ENCODE data around the gene SMYD3. TPM values are rescaled to one million over a fixed set of nuclear protein-coding genes. Genes with fewer than 3 reads are reported as not detected.
A peak's percentile ranks its signal among the peaks of the same experiment; 100 is the strongest.

The SMYD3 gene
- total and polyA plus RNA-seq, 2 donors: 22.0 to 27.0 TPM

DNA sequence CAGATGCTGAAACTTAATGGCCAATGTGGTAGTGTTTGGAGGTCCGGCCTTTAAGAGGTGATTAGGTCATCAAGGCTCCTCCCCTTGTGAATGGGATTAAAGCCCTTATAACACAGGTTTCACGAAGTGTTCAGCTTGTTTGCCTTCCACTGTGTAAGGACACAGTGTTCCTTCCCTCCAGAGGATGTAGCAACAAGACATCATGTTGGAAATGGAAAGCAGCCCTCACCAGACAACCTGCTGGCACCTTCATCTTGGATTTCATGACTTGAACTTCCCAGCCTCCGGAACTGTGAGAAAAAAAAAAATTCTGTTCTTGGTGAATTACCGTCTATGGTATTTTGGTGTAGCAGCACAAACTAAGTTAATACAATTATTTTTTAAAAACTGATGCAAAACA, 738.5 kb downstream of the SMYD3 start:
- no peak overlapping the region for H3K4me3 ChIP-seq (ENCODE audit: low read length in 2 of 2)
- H3K27ac ChIP-seq (ENCODE audit: low read depth in 1 of 2, low read length in 1 of 2): no peak overlapping the region
- no peak for DNase-seq (ENCODE audit: low read depth in 6 of 9, low spot score in 9 of 9)
- no peaks in the 10 kb centered on the region for H3K36me3 ChIP-seq (ENCODE audit: control insufficient read depth in 2 of 2, insufficient read depth in 2 of 2, low read length in 1 of 2)
- H3K4me1 ChIP-seq (ENCODE audit: control insufficient read depth in 2 of 2, insufficient read depth in 2 of 2, low read length in 2 of 2): no peaks in the 10 kb centered on the region
- H3K27me3 ChIP-seq (ENCODE audit: control insufficient read depth in 2 of 2, insufficient read depth in 1 of 2, low read length in 1 of 2): no peaks in the 10 kb centered on the region
- no peaks in the 10 kb centered on the region for H3K9me3 ChIP-seq (ENCODE audit: control insufficient read depth in 2 of 2, insufficient read depth in 1 of 2, low read length in 1 of 2)
- 84% methylated on average over 4 of the region's 4 CpGs for WGBS

DNA sequence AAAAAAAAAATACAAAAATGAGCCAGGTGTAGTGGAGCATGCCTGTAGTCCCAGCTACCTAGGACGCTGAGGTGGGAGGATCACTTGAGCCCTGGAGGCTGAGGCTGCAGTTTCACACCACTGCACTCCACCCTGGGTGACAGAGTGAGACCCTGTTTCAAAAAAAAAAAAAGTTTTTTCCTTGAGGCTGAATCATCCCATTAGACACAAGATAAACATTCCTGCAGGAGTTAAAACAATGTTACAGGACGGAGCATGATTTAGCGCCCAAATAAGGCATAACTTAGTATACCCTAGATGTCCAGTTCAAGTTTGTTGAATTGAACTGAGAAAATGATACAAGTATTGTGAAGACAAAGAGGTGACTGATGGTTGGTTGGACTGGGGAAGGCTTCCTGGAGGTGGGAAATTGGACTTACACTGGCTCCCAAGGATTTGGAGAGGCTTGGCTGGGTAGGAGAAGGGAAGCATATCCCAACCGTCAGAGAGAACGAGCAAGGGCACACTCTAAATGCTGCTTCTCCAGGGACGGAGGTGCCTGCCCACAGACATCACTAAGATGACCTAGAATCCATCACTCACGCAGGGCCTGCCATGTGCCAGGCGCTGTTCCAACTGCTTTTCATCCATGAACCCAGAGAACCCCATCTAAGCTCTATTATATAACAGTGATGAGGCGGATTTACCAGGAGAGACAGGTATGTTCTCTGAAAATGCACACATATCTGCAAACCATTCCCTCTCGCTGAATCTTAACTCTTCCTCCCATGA, 741.7 kb downstream of the SMYD3 start:
- Histone ChIP-seq H3K4me3 (ENCODE audit: low read length in 2 of 2) (no peak overlapping the region), H3K4me1 (ENCODE audit: control insufficient read depth in 2 of 2, insufficient read depth in 2 of 2, low read length in 2 of 2) (no peaks in the 10 kb centered on the region), H3K36me3 (ENCODE audit: control insufficient read depth in 2 of 2, insufficient read depth in 2 of 2, low read length in 1 of 2) (no peaks in the 10 kb centered on the region), H3K27me3 (ENCODE audit: control insufficient read depth in 2 of 2, insufficient read depth in 1 of 2, low read length in 1 of 2) (no peaks in the 10 kb centered on the region), H3K9me3 (ENCODE audit: control insufficient read depth in 2 of 2, insufficient read depth in 1 of 2, low read length in 1 of 2) (no peaks in the 10 kb centered on the region), H3K27ac (ENCODE audit: low read depth in 1 of 2, low read length in 1 of 2) (no peak overlapping the region)
- WGBS: 95% methylated on average over 10 of the region's 10 CpGs
- no peak for DNase-seq (ENCODE audit: low read depth in 6 of 9, low spot score in 9 of 9)

DNA sequence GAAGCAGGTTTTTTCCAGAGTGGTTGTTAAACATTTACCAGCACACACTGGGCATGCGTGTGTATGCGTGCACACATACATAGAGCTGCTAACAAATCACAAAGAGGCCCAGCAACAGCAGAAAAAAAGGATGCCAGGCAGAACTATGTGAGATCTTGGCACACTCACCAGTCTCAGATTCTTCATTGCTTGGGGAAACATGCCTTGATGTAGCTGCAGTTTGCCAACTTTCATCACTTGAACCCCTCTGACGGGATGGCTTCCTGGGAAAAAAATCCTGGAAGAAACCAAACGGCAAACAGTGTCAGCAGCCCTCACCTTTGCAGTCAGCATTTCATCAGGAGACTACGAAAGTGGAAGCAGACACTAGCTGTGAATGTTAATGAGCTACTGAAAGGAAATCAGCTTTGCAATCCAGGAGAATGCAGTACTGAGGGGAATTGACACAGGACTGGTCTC, 743.2 kb downstream of the SMYD3 start:
- Histone ChIP-seq H3K4me1 (ENCODE audit: control insufficient read depth in 2 of 2, insufficient read depth in 2 of 2, low read length in 2 of 2) (no peaks in the 10 kb centered on the region), H3K27ac (ENCODE audit: low read depth in 1 of 2, low read length in 1 of 2) (no peak overlapping the region), H3K27me3 (ENCODE audit: control insufficient read depth in 2 of 2, insufficient read depth in 1 of 2, low read length in 1 of 2) (no peaks in the 10 kb centered on the region), H3K4me3 (ENCODE audit: low read length in 2 of 2) (no peak overlapping the region), H3K36me3 (ENCODE audit: control insufficient read depth in 2 of 2, insufficient read depth in 2 of 2, low read length in 1 of 2) (no peaks in the 10 kb centered on the region), H3K9me3 (ENCODE audit: control insufficient read depth in 2 of 2, insufficient read depth in 1 of 2, low read length in 1 of 2) (no peaks in the 10 kb centered on the region)
- DNase-seq (ENCODE audit: low read depth in 6 of 9, low spot score in 9 of 9): no peak
- WGBS: 95% methylated on average over 5 of the region's 5 CpGs

DNA sequence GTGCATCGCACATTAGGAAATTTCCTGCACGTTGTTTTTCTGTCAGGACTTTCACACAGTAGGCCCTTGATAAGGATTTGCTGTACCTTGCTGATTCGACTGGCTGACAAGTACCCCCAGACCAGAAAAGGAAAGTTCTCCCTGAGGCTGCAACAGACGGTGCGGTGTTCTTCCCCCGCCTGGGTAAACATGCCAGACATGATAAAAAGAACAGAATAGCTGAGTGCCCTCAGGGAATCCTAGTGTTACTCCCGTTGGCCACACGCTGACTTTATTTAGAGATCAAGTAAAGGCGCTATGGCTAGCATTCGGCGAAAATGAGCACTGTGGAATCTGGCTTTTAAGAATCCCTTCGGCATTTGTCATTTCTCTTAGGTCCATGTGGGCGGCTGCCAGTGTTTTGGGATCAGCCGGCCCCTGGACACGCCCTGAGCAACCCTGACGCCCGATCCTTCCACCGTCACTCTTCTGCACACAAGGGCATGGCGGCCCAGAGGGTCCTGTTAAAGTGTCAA, 744.6 kb downstream of the SMYD3 start:
- H3K27ac ChIP-seq (ENCODE audit: low read depth in 1 of 2, low read length in 1 of 2): no peak overlapping the region
- no peaks in the 10 kb centered on the region for H3K4me1 ChIP-seq (ENCODE audit: control insufficient read depth in 2 of 2, insufficient read depth in 2 of 2, low read length in 2 of 2)
- no peaks in the 10 kb centered on the region for H3K9me3 ChIP-seq (ENCODE audit: control insufficient read depth in 2 of 2, insufficient read depth in 1 of 2, low read length in 1 of 2)
- H3K36me3 ChIP-seq (ENCODE audit: control insufficient read depth in 2 of 2, insufficient read depth in 2 of 2, low read length in 1 of 2): no peaks in the 10 kb centered on the region
- 96% methylated on average over 19 of the region's 19 CpGs for WGBS
- DNase-seq (ENCODE audit: low read depth in 6 of 9, low spot score in 9 of 9): no peak
- no peak overlapping the region for H3K4me3 ChIP-seq (ENCODE audit: low read length in 2 of 2)
- no peaks in the 10 kb centered on the region for H3K27me3 ChIP-seq (ENCODE audit: control insufficient read depth in 2 of 2, insufficient read depth in 1 of 2, low read length in 1 of 2)

DNA sequence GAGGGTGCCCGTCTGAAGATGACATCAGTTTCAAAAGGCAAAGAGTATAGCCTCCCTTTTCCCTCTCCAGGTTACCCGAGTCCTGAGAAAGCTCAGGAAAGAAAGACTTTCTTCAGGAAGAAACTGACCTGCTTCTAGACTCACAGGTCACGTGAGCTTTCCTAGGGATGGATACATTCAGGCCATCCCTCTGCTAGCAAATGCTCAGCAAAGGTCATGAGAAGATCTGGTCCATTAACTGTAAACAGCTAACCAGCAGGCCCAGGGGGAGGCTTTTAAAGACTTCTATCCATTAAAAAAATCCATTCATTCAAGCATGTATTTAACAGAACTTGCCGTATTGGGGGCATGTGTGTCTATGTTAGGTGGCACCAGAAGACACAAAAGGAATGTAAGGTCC, 746.8 kb downstream of the SMYD3 start:
- Histone ChIP-seq H3K9me3 (ENCODE audit: control insufficient read depth in 2 of 2, insufficient read depth in 1 of 2, low read length in 1 of 2) (no peaks in the 10 kb centered on the region), H3K4me1 (ENCODE audit: control insufficient read depth in 2 of 2, insufficient read depth in 2 of 2, low read length in 2 of 2) (no peaks in the 10 kb centered on the region), H3K27ac (ENCODE audit: low read depth in 1 of 2, low read length in 1 of 2) (no peak overlapping the region), H3K4me3 (ENCODE audit: low read length in 2 of 2) (no peak overlapping the region), H3K36me3 (ENCODE audit: control insufficient read depth in 2 of 2, insufficient read depth in 2 of 2, low read length in 1 of 2) (no peaks in the 10 kb centered on the region), H3K27me3 (ENCODE audit: control insufficient read depth in 2 of 2, insufficient read depth in 1 of 2, low read length in 1 of 2) (no peaks in the 10 kb centered on the region)
- DNase-seq (ENCODE audit: low read depth in 6 of 9, low spot score in 9 of 9): no peak
- 99% methylated on average over 4 of the region's 4 CpGs for WGBS

DNA sequence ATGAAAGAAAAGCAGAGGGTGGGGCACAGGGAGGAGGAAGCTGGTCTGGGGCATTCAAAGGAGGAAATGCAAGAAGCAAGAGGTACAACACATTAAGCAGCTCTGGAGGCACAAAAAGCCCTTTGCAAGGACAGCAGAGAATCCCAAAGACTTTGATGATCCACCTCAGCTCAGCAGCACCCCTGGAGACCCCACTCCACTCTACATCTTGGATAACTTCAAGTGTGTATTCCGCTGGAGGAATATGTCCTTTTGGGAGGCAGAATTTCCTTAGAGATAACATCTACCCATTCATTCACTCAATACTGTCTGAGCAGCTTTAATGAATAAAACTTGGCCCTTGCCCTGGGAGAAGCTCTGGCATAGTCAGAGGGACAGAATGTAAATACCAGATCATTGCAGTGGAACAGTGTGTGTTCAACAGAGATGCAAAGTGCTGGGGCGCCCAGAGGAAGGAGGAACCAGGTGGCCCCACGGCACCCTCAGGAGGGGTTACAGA, 752.6 kb downstream of the SMYD3 start:
- Histone ChIP-seq H3K4me1 (ENCODE audit: control insufficient read depth in 2 of 2, insufficient read depth in 2 of 2, low read length in 2 of 2) (peaks cover 0 to 3% of the 10 kb centered on the region in 2 donors), H3K27ac (ENCODE audit: low read depth in 1 of 2, low read length in 1 of 2) (no peak overlapping the region), H3K36me3 (ENCODE audit: control insufficient read depth in 2 of 2, insufficient read depth in 2 of 2, low read length in 1 of 2) (no peaks in the 10 kb centered on the region), H3K9me3 (ENCODE audit: control insufficient read depth in 2 of 2, insufficient read depth in 1 of 2, low read length in 1 of 2) (peaks cover 0 to 4% of the 10 kb centered on the region in 2 donors), H3K4me3 (ENCODE audit: low read length in 2 of 2) (no peak overlapping the region), H3K27me3 (ENCODE audit: control insufficient read depth in 2 of 2, insufficient read depth in 1 of 2, low read length in 1 of 2) (no peaks in the 10 kb centered on the region)
- peak in 1 of 9 donors; percentile 12 for DNase-seq (ENCODE audit: low read depth in 6 of 9, low spot score in 9 of 9)
- WGBS: 97% methylated on average over 3 of the region's 3 CpGs

DNA sequence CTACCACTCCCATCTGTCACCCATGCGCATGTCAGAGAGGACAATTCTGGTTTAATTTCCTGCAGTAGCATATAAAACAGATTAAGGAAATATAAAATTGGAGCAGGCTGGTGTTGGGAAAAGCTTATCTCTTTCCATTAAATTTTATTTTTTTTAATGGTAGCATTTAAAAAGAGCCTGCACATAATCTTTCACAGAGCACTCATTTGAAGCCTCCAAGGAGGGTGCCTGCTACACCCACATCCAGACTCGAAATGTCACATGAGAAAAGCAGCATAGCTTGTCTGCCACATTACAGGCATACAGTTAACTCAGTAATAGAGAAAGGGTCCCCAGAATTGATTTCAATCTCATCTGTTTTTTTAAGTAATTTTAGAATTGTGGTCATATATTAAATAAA, 753.3 kb downstream of the SMYD3 start:
- Histone ChIP-seq H3K27ac (ENCODE audit: low read depth in 1 of 2, low read length in 1 of 2) (no peak overlapping the region), H3K4me1 (ENCODE audit: control insufficient read depth in 2 of 2, insufficient read depth in 2 of 2, low read length in 2 of 2) (peaks cover 0 to 3% of the 10 kb centered on the region in 2 donors), H3K9me3 (ENCODE audit: control insufficient read depth in 2 of 2, insufficient read depth in 1 of 2, low read length in 1 of 2) (peaks cover 0 to 4% of the 10 kb centered on the region in 2 donors), H3K4me3 (ENCODE audit: low read length in 2 of 2) (no peak overlapping the region), H3K36me3 (ENCODE audit: control insufficient read depth in 2 of 2, insufficient read depth in 2 of 2, low read length in 1 of 2) (no peaks in the 10 kb centered on the region), H3K27me3 (ENCODE audit: control insufficient read depth in 2 of 2, insufficient read depth in 1 of 2, low read length in 1 of 2) (no peaks in the 10 kb centered on the region)
- WGBS: 97% methylated on average over 2 of the region's 2 CpGs
- DNase-seq (ENCODE audit: low read depth in 6 of 9, low spot score in 9 of 9): no peak

DNA sequence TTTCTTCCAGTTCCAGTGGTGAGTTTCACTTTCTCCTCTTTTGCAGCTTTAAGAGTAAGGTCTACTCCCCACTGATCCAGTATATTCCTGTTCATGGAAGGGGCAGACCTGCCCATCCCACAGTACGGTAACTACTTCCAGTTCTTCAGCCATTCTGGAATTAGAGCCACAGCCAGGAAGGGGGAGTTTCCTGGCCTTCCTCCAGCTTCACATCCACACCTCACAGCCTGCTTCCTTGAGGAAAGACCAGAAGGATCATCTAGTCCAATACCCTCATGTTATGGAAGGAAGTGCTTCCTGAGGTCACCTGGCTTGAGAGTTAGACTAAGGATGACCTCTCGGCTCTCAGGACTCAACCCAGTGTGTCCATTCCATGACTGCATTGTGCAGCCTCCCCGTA, 754.5 kb downstream of the SMYD3 start:
- H3K27ac ChIP-seq (ENCODE audit: low read depth in 1 of 2, low read length in 1 of 2): peak overlapping the region in 1 of 2 donors; percentile 8
- H3K4me1 ChIP-seq (ENCODE audit: control insufficient read depth in 2 of 2, insufficient read depth in 2 of 2, low read length in 2 of 2): peaks cover 0 to 3% of the 10 kb centered on the region in 2 donors
- DNase-seq (ENCODE audit: low read depth in 6 of 9, low spot score in 9 of 9): no peak
- no peak overlapping the region for H3K4me3 ChIP-seq (ENCODE audit: low read length in 2 of 2)
- no peaks in the 10 kb centered on the region for H3K27me3 ChIP-seq (ENCODE audit: control insufficient read depth in 2 of 2, insufficient read depth in 1 of 2, low read length in 1 of 2)
- H3K36me3 ChIP-seq (ENCODE audit: control insufficient read depth in 2 of 2, insufficient read depth in 2 of 2, low read length in 1 of 2): peaks cover 0 to 3% of the 10 kb centered on the region in 2 donors
- peaks cover 0 to 4% of the 10 kb centered on the region in 2 donors for H3K9me3 ChIP-seq (ENCODE audit: control insufficient read depth in 2 of 2, insufficient read depth in 1 of 2, low read length in 1 of 2)
- WGBS: 97% methylated on average over 3 of the region's 3 CpGs

DNA sequence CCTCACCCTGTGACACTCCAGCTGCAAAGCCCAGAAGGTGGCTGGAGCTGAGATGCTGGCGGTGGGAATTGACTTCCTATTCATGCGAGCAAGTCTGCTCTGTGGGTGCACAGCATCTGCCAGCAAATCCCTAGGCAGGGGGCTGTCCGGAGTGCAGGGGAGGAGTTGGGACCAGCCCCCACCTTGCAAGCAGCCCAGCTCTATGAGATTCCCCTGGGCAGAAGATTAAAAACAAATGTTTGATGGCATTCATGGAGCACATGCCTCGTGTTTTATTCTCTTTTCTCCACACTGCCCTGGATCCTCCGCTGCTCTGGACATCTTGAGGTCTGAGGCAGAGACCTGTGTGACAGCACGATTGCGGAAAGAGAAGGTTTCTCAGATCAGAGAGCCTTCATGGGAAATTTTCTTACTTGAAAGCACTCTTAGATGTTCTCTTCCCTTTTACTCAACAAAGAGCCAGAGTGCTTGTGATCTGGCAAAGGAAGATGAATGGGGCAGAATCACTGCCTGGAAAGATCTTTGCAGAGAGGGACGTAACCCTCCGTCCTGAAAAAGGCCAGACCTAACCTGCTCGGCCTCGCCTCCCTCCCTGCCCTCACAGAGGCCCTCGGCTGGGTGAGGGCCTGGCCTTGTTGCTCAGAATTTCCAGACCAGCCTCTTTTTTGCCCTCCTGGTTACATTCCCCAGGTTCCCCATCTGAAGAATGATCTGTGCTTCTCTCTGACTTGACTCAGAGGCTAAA, 755.2 kb downstream of the SMYD3 start:
- peaks cover 0 to 3% of the 10 kb centered on the region in 2 donors for H3K36me3 ChIP-seq (ENCODE audit: control insufficient read depth in 2 of 2, insufficient read depth in 2 of 2, low read length in 1 of 2)
- H3K4me3 ChIP-seq (ENCODE audit: low read length in 2 of 2): no peak overlapping the region
- peaks cover 0 to 4% of the 10 kb centered on the region in 2 donors for H3K9me3 ChIP-seq (ENCODE audit: control insufficient read depth in 2 of 2, insufficient read depth in 1 of 2, low read length in 1 of 2)
- peaks cover 0 to 3% of the 10 kb centered on the region in 2 donors for H3K4me1 ChIP-seq (ENCODE audit: control insufficient read depth in 2 of 2, insufficient read depth in 2 of 2, low read length in 2 of 2)
- no peak overlapping the region for H3K27ac ChIP-seq (ENCODE audit: low read depth in 1 of 2, low read length in 1 of 2)
- no peaks in the 10 kb centered on the region for H3K27me3 ChIP-seq (ENCODE audit: control insufficient read depth in 2 of 2, insufficient read depth in 1 of 2, low read length in 1 of 2)
- 96% methylated on average over 12 of the region's 12 CpGs for WGBS
- DNase-seq (ENCODE audit: low read depth in 6 of 9, low spot score in 9 of 9): no peak

Data from thymus (tissue), 11 donors.